Stimulated activated naive CD8-positive, alpha-beta T cell treated with anti-CD3 and anti-CD28 coated beads, Interleukin-15, amount 100 ng/mL, for 72 hours (primary cell): ENCODE data around the gene AOPEP.

Experiments
- ATAC-seq: fragments of 150-1000 bp; cut with Tn5 transposase; 2 replicates; pipeline ENCODE4 v1.10.0; 2021; ENCODE audit warnings: mild to moderate bottlenecking, moderate library complexity
- DNase-seq, 2 donors: peaks; one replicate each; pipeline ENCODE4 v3.0.0; 2021 to 2022
- H3K27ac Mint-ChIP-seq, 2 donors: one replicate each; pipeline ENCODE4 v1.8.0; 2022; ENCODE audit warnings: mild to moderate bottlenecking in 2 of 2, mixed read lengths in 2 of 2, moderate library complexity in 2 of 2
- H3K27me3 Mint-ChIP-seq: one replicate; pipeline ENCODE4 v1.8.0; 2022; ENCODE audit warnings: mixed read lengths
- H3K4me1 Mint-ChIP-seq: one replicate; pipeline ENCODE4 v1.8.0; 2022; ENCODE audit warnings: mild to moderate bottlenecking, mixed read lengths
- H3K4me3 Mint-ChIP-seq, 2 donors: one replicate each; pipeline ENCODE4 v1.8.0; 2022; ENCODE audit warnings: mild to moderate bottlenecking in 2 of 2, mixed read lengths in 2 of 2, moderate library complexity in 1 of 2
- H3K9me3 Mint-ChIP-seq, 2 donors: one replicate each; pipeline ENCODE4 v1.8.0; 2022; ENCODE audit warnings: mixed read lengths in 2 of 2

The AOPEP gene

DNA sequence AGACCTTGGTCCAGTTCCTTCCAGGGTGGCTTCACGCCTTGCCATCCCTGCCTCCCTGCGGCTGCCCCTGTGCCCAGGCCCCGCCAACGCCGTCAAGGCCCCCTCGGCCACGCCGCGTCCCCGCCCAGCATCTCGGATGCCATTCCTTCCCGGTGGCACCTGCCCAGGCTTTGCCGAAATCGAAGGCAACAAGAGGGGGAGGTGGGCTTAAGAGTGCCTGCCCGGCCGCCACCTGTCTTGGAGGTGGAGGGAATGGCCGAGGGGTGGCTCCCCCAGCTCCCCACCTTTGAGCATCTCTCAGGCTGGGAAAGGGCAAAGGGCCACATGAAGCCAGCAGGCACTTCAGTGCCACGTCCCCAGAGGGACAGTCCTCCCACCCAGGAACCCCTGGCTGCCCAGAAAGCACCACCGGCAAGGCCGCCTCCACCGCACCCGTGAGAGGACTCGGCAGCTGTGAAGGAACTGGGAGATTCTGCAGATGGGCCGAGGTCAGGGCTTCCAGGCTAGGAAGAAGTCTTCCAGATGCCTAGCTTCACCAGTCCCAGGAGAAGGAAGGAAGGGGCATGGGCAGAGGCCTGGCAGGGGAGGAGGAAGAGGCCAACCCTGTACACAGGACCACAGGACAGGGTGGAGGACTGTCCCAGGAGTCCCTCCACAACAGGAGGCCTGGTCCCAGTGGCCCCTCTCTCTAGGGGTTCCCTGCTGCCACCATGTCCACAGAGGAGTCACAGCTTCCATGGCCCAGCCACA lies 373.0 kb downstream of the AOPEP start:
- H3K4me1 Mint-ChIP-seq = no peaks in the 10 kb centered on the region

DNA sequence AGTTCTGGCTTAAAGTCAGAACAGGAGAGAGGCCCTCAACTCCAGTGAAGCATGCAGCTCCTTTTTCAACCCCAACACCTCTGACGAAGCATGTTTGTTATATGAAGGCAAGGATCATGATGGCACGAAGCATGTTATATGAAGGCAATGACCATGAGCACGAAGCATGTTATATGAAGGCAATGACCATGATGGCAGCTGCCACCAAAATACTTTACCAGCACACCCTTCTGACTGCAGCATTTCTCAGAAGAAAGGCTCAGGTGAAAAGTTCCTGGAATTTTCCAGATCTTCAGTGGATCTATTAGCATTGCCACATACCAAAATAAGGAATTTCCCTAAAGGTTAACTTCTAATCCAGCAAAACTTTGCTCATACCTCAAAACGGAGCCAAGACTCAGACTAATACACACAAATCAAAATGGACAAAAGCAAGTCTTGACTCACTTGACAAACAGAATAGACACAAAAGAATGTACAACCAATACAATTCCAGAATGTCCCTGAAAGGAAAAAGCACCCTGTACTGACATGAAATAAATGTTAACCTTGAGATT lies 373.6 kb downstream of the AOPEP start:
- H3K4me3 Mint-ChIP-seq = no peak overlapping the region
- no peaks in the 10 kb centered on the region for H3K9me3 Mint-ChIP-seq
- no peaks in the 10 kb centered on the region for H3K27me3 Mint-ChIP-seq
- DNase-seq = no peak
- no peaks in the 10 kb centered on the region for H3K4me1 Mint-ChIP-seq
- ATAC-seq = no peak
- H3K27ac Mint-ChIP-seq = peak overlapping the region in 1 of 2 donors; percentile 60

More for the DNA sequence above, 373.0 kb downstream of the AOPEP start:
- no peak overlapping the region for H3K4me3 Mint-ChIP-seq
- ATAC-seq (no peak), DNase-seq (no peak)
- peak overlapping the region in 1 of 2 donors; percentile 9 for H3K27ac Mint-ChIP-seq
- H3K27me3 Mint-ChIP-seq = no peaks in the 10 kb centered on the region
- no peaks in the 10 kb centered on the region for H3K9me3 Mint-ChIP-seq

DNA sequence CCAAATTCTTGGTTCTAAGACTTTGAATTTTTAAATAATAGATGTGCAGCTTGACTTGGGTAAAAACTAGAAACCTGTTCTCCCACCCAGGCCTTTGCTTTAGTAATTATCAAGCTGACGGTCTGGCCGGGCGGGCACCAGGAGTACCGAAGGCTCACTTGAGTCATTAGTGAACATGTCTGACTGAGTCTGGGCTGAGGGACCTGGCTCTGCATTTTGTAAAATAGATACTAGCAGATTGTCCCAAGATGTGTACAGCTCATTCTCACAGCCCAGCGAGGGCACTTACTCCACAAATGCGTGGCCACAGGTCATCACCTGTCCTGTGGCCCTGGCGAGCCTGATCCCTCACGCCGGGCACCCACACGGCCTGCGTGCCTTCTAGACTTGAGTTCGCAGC lies 374.8 kb downstream of the AOPEP start:
- ATAC-seq = no peak
- no peak for DNase-seq
- no peak overlapping the region for H3K4me3 Mint-ChIP-seq
- H3K9me3 Mint-ChIP-seq = no peaks in the 10 kb centered on the region
- H3K27ac Mint-ChIP-seq = no peak overlapping the region
- no peaks in the 10 kb centered on the region for H3K27me3 Mint-ChIP-seq
- no peaks in the 10 kb centered on the region for H3K4me1 Mint-ChIP-seq

DNA sequence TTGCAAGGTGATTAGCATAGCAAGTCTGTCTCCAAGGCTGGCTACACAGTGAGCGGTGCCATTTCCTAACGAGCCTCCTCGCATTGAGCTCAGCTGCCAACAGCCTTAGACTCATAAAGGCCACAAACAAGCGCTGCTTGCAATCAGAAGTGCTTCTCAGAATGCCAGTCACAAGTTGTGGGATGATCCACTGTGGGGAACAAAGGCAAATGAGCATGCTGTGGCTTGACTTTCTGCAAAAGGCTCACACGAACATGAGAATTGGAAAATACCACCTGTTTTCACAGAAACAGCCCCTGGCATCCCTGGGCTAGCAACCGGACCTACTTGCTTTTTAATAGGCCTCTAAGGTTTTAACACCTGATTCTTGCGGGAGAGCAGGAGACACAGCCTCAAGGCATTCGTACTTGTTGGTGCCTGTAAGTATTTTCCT lies 375.5 kb downstream of the AOPEP start:
- H3K4me1 Mint-ChIP-seq = no peaks in the 10 kb centered on the region
- no peaks in the 10 kb centered on the region for H3K9me3 Mint-ChIP-seq
- H3K27ac Mint-ChIP-seq = no peak overlapping the region
- no peaks in the 10 kb centered on the region for H3K27me3 Mint-ChIP-seq
- no peak for DNase-seq
- ATAC-seq = no peak
- no peak overlapping the region for H3K4me3 Mint-ChIP-seq

DNA sequence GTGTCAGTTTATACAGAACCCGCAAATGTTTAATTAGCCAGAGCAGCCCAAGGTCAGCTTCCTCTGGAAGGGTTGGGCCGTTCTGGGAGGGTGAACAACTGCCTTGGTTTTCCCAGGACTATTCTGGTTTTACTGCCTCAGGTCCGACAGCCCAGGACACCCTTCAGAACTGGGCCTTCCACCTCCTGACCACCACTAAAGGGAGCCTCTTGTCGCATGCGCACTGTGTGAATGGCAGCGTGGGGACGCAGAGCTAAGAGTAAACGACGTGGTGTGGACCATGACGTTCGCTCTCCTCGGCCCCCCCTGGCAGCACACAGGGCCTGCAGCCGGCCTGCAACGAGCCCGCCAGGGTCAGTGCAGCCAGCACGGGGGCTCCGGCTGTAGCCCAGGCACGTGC lies 376.1 kb downstream of the AOPEP start:
- ATAC-seq = no peak
- no peaks in the 10 kb centered on the region for H3K27me3 Mint-ChIP-seq
- no peak overlapping the region for H3K4me3 Mint-ChIP-seq

DNA sequence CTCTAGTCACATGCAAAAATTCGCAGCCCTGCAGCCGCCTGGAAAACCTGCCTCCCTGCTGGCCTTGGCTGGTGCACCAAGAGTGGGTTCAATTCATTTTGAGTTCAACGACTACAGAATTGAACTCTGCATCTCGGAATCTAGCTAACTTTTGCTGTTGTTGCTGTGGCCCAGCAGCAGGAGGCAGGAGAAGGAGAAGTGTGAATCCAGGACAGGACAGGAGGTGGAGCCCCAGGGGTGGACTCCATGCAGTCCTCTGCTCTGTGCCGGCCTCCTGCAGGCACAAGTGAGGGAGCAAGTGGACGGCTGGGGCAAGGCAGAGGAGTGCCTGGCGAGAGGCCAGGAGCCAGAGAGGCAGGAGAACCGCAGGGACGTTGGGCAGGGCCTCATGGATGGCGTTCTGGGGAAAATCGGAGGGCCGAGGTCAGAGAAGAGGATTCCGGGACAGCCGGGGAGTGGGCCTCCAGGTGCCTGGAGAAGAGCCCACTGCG lies 376.8 kb downstream of the AOPEP start:
- H3K9me3 Mint-ChIP-seq = no peaks in the 10 kb centered on the region
- no peak overlapping the region for H3K4me3 Mint-ChIP-seq
- H3K27me3 Mint-ChIP-seq = no peaks in the 10 kb centered on the region
- peak overlapping the region in 1 of 2 donors; percentile 93 for H3K27ac Mint-ChIP-seq
- ATAC-seq (no peak), DNase-seq (no peak)
- no peaks in the 10 kb centered on the region for H3K4me1 Mint-ChIP-seq

More for the DNA sequence above, 376.1 kb downstream of the AOPEP start:
- Mint-ChIP-seq H3K9me3 (no peaks in the 10 kb centered on the region), H3K27ac (no peak overlapping the region), H3K4me1 (no peaks in the 10 kb centered on the region)
- DNase-seq = no peak

DNA sequence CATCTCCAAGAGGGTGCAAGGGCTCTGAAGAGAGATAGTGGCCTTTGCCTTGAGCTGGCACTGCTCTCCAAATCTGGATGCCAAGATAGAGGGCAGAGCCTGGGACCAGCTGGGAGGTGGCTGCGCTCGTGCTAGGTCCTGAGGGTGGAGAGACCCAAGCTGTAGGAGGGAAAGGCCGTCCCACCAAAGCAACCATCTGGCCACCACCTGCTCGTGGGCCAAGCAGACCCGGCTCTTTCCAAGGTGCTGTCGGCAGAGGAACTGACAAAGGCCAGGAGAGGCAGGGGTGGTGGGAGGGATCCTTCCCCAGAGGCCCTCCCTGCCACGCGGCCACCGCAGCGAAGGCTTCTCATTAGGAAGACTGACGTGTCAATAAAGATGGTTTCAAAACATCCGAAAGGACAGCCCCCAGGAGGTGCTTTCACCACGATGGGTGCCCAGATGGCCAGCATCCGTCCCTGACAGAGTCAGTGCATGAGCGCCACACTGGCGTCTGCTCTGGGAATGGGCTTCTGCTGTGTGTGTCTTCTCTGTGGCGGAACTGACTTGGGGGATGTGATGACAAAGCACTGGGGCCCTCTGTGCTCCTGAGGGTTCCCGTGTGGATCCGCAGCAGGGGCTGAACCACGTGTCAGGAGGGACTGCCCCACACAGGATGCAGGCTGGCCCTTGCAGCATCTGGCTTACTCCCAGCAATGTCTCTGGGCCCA lies 377.5 kb downstream of the AOPEP start:
- H3K27me3 Mint-ChIP-seq = no peaks in the 10 kb centered on the region
- H3K4me3 Mint-ChIP-seq = no peak overlapping the region
- H3K9me3 Mint-ChIP-seq = no peaks in the 10 kb centered on the region
- H3K4me1 Mint-ChIP-seq = no peaks in the 10 kb centered on the region
- DNase-seq = no peak
- ATAC-seq = no peak
- no peak overlapping the region for H3K27ac Mint-ChIP-seq

DNA sequence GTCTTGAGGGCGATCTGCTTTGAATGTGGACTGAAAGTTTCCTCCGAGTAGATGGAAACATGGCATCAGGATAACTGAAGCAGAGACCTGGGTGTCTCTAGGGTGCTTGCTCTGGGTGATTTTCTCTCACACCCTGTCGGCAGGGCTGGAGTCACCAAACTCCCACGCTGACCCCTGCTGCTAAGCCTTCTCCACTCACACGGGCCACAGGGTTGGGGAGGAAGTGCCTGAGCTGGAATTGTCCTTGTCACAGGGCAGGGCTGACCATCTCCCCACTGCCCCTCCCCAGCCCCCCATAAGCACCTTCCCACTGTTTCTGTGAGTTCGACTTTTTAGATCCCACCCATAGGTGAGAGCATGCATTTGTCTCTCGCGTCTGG lies 378.1 kb downstream of the AOPEP start:
- H3K4me3 Mint-ChIP-seq = no peak overlapping the region
- H3K4me1 Mint-ChIP-seq = no peaks in the 10 kb centered on the region
- H3K27me3 Mint-ChIP-seq = no peaks in the 10 kb centered on the region
- H3K27ac Mint-ChIP-seq = no peak overlapping the region
- DNase-seq (no peak), ATAC-seq (no peak)
- no peaks in the 10 kb centered on the region for H3K9me3 Mint-ChIP-seq

DNA sequence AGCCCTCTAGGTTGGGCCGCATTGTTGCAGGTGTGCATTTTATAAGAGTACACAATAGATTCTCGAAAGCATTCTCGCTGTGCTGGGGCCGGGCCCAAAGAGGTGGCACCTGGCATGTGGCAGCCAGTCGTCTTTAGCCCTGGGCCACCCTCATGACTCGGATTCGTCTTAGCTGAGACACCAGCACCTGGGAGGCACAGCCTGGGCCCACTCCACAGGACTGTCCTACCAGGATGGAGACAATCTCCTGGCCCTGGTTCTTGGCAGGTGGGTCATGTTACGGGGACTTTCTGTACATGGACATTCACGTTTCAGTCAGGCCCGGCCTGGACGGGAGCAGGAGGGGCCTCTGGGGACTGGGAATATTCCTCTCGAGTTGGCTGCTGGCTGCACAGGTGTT lies 378.5 kb downstream of the AOPEP start:
- Mint-ChIP-seq H3K4me3 (no peak overlapping the region), H3K27ac (no peak overlapping the region), H3K27me3 (no peaks in the 10 kb centered on the region), H3K4me1 (no peaks in the 10 kb centered on the region), H3K9me3 (no peaks in the 10 kb centered on the region)
- DNase-seq = no peak
- no peak for ATAC-seq

DNA sequence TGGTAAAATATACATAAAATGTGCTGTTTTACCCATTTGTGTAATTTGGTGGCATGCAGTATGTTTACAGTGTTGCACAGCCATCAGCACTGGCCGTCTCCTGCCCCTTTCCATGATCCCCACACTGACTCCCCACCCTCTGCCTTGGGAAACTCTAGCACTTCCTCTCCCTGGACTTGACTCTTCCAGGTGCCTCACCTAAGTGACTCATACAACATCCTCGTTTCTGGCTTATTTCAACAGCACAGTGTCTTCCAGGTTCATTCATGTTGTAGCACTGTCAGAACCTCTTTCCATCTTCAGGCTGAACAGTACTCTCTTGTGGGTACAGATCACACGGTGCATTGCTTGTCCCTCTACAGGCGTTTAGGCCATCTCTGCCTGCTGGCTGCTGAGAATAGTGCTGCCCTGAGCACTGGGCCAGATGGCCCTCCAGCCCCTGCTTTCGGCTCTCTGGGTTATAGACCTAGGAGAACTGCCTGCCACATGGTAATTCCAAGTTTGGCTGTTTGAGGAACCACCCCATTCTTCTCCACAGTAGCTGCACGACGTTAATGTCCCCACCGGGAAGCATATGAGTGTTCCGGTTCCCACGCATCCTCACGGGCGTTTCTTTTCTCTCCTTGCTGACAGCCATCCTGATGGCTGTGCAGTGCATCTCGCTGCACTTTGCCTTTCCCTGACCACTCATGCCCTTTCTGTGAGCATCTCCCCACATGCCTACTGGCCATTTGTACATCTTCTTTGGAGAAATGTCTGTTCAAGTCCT lies 379.2 kb downstream of the AOPEP start:
- Mint-ChIP-seq H3K4me3 (no peak overlapping the region), H3K4me1 (no peaks in the 10 kb centered on the region), H3K9me3 (no peaks in the 10 kb centered on the region), H3K27ac (peak overlapping the region in 1 of 2 donors; percentile 1), H3K27me3 (no peaks in the 10 kb centered on the region)
- no peak for ATAC-seq
- no peak for DNase-seq

DNA sequence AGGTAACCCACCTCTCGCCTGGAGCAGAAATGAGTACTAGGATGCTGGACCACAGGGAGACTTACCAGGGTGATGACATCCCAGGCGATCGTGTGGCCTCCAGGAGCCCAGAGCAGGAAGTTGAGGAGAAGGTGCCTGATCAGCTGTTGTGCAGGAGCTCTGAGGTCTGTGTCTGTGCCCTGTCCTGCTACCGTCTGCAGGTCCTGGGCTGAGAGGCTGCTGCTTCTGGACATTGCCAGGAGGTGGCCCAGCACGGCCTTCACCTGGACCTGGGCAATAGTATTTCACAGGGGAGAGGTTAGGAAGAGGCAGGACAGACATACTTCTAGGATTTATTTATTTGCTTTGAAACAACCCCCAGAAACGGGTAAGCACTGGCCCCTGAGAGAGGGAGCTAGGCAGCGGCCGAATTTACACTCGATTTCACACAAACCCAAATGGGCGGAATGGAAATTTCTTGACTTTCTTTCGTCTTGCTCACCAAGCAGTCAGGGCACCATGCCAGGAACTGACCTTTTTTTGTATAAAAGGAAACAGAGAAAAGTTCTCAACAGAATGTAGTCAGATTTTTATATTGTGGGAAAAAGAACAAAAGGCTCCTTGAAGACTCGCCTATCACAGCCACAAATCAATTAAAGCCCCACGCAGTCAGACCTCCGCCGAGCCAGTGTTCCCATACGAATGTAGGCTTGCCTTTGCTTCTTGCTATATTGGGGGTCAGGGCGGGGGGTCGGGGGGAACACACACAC lies 380.7 kb downstream of the AOPEP start:
- ATAC-seq (no peak), DNase-seq (no peak)
- Mint-ChIP-seq H3K9me3 (no peaks in the 10 kb centered on the region), H3K27ac (peak overlapping the region in 1 of 2 donors; percentile 71), H3K27me3 (no peaks in the 10 kb centered on the region), H3K4me1 (no peaks in the 10 kb centered on the region), H3K4me3 (no peak overlapping the region)

DNA sequence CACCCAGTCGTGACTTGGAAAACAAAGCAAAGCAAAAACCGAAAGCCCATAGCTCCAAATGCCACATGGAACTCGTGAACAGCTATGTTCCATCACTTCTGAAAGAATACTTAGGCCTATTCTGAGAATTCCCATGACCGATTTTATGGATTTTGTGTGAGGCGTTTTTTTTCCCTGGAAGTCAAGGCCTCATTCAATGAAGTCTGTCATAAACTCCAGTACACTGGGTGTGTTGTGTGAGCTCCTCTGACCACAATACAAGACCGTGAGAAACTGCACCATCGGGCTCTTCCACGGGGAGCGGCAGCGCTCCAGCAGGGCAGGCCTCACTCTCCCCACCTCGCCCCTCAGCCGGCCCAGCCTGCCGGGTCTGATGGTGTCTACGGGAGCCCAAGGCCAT lies 381.5 kb downstream of the AOPEP start:
- ATAC-seq = no peak
- Mint-ChIP-seq H3K4me3 (no peak overlapping the region), H3K27ac (no peak overlapping the region), H3K4me1 (no peaks in the 10 kb centered on the region), H3K27me3 (no peaks in the 10 kb centered on the region), H3K9me3 (no peaks in the 10 kb centered on the region)
- DNase-seq = no peak

DNA sequence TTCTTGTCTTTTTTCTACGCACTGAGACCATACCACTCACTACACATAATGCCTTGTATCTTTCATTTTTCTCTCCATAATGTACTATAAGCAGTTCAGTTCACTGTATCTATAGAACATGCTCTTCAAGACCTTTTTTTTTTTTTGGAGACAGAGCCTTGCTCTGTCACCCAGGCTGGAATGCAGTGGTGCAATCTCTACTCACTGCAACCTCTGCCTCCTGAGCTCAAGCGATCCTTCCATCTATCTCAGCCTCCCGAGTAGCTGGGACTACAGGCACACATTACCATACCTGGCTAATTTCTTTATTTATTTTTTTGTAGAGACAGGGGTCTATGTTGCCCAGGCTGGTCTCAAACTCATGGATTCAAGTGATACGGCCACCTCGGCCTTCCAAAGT lies 382.3 kb downstream of the AOPEP start:
- Mint-ChIP-seq H3K27ac (peak overlapping the region in 1 of 2 donors; percentile 81), H3K4me3 (no peak overlapping the region), H3K27me3 (no peaks in the 10 kb centered on the region), H3K4me1 (no peaks in the 10 kb centered on the region), H3K9me3 (no peaks in the 10 kb centered on the region)
- DNase-seq (no peak), ATAC-seq (no peak)

DNA sequence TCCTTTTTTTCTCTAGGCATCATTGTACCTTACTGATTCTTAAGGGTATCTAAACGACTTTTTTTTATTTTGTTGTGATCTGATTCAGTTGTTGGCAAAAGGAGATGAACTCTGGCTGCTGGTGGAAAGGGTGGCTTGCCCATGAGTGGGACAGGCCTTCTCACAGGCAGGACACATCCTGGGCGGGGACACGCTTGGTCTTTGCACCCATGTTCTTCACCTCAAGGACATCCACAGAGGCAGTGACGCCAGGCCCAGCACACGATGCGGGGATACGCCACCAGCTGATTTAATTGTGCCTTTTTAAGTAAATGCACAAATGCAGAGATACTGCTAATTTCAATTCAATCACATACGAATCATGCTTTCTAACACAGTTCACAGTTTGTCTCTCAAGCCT lies 383.0 kb downstream of the AOPEP start:
- Mint-ChIP-seq H3K9me3 (no peaks in the 10 kb centered on the region), H3K27me3 (no peaks in the 10 kb centered on the region), H3K27ac (no peak overlapping the region), H3K4me1 (no peaks in the 10 kb centered on the region), H3K4me3 (no peak overlapping the region)
- ATAC-seq (no peak), DNase-seq (no peak)

DNA sequence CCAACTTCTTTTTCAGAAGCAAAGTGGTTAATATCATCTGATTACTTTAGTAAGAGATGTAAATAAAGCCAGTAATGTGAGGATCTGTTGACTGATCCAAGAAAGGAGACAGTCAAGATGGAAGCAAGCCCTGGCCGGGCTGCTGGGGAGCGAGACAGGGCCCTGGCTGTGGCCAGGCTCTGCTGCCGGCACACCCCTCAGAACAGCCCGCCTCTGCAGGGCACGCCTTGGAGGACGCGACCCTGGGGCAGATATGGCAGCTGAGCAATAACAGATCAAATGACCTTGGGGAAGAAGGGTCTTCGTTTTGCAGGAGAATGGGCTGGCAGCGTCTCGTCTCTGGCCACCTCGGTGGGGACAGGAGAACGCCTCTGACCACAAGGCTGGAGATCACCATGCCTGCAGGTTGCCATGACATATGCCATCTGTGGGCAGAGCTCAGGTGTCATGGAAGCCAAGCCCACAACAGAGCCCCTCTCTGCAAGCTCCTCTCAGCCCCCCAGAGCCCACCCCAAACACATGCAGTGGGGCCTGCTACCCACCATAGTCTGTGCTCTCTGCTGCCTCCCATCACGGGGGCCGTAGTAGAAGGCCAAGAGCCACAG lies 384.5 kb downstream of the AOPEP start:
- Mint-ChIP-seq H3K27me3 (no peaks in the 10 kb centered on the region), H3K4me3 (no peak overlapping the region), H3K27ac (no peak overlapping the region), H3K9me3 (no peaks in the 10 kb centered on the region), H3K4me1 (no peaks in the 10 kb centered on the region)
- no peak for DNase-seq
- ATAC-seq = no peak
